ENCODE measurements around the gene SDK1.

DNA sequence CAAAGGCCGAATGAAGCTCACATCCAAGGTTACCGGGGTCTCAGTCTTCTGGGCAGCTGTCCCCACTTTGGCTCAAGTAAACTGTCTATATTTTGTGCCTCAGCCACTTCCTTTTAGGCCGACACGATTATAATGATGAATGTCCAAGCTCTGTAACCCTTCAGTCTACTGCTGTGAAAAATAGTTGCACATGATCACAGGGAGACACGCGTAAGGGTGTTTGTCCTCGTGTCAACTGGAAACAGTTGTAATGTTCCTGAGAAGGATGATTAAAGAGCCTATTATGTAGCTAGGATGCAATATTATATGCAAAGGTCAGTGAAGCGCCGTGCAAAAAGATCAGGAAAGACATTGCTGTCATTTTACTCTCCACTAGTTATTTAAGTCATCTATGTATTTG lies 559.9 kb downstream of the SDK1 start:
- TF ChIP-seq CTCF (IDR thresholded peaks at IDR 0.05) = no peak
- TF ChIP-seq POLR2A (IDR thresholded peaks at IDR 0.05) = no peak
